GM12878 (cell line): ENCODE results near the gene PPP6R2. TPM values are rescaled to one million over a fixed set of nuclear protein-coding genes. Genes with fewer than 3 reads are reported as not detected.

ENCODE experiments used
- ATAC-seq: fragments of 200-7000 bp; cut with Tn5 transposase; 3 replicates; pipeline ENCODE4 v1.9.1; 2020; ENCODE audit warnings: mild to moderate bottlenecking, moderate library complexity
- BruUV-seq: library from RNA; stranded (reverse); fragments of 400-500 nt; replicated peaks from 2 replicates; lab custom pipeline; 2021; lab: Mats Ljungman, UMichigan
- CTCF ChIA-PET: fragments of 300-600 bp; sonication (Branson Sonifier 250); formaldehyde crosslinking; extraction: SDS; loops from one replicate; lab custom pipeline; 2021; ENCODE audit warnings: inconsistent platforms; lab: Yijun Ruan, JAX
- POLR2A ChIA-PET: fragments of 350-600 bp; formaldehyde crosslinking; extraction: SDS; loops from one replicate; lab custom pipeline; 2021; ENCODE audit warnings: inconsistent platforms; lab: Charles Lee
- RAD21 ChIA-PET: fragments of 300-600 bp; sonication (Branson Sonifier 250); formaldehyde crosslinking; loops from one replicate; lab custom pipeline; 2023; ENCODE audit warnings: antibody characterized with exemption; ENCODE audit not compliant: unreplicated experiment; lab: Charles Lee
- SMC1A ChIA-PET: fragments of 300-600 bp; sonication (Branson Sonifier 250); formaldehyde crosslinking; loops from one replicate; lab custom pipeline; 2023; ENCODE audit not compliant: unreplicated experiment, uncharacterized antibody; lab: Charles Lee
- DNase-seq: peaks from one replicate; pipeline ENCODE4 v3.0.0-alpha.2; 2011; ENCODE audit warnings: low read depth, low spot score
- FAIRE-seq: peaks from 3 replicates; lab custom pipeline; 2011; peaks lifted over from hg19 to GRCh38; lab: Jason Lieb, UNC
- H2AFZ ChIP-seq: 2 replicates; pipeline ENCODE4 v1.6.0; 2011; ENCODE audit warnings: low read depth, low read length, control low read depth; ENCODE audit not compliant: control insufficient read depth
- H3K27ac ChIP-seq: 2 replicates; pipeline ENCODE4 v1.5.1; 2011; ENCODE audit warnings: control low read depth; ENCODE audit not compliant: control insufficient read depth, insufficient read depth
- H3K27me3 ChIP-seq, 2 experiments: replicated peaks in 1 of 2; 2 replicates each; pipeline versions ENCODE4 v1.6.0 to v1.6.1; 2011; ENCODE audit warnings: low read length in 1 of 2; ENCODE audit not compliant: control insufficient read depth in 2 of 2, insufficient read depth in 2 of 2
- H3K36me3 ChIP-seq, 2 experiments: 2 replicates each; pipeline ENCODE4 v1.5.1; 2011; ENCODE audit warnings: low read length in 1 of 2; ENCODE audit not compliant: control insufficient read depth in 2 of 2, insufficient read depth in 2 of 2
- H3K4me1 ChIP-seq: 2 replicates; pipeline ENCODE4 v1.6.1; 2011; ENCODE audit warnings: mild to moderate bottlenecking, low read length, moderate library complexity, mixed read lengths; ENCODE audit not compliant: control insufficient read depth, insufficient read depth
- H3K4me2 ChIP-seq: 2 replicates; pipeline ENCODE4 v1.6.0; 2011; ENCODE audit warnings: control low read depth; ENCODE audit not compliant: control insufficient read depth, insufficient read depth
- H3K4me3 ChIP-seq: fragments of 200-600 bp; sonication (generic); 2 replicates; pipeline ENCODE4 v1.5.1; 2016
- H3K79me2 ChIP-seq: 2 replicates; pipeline ENCODE4 v1.6.0; 2011; ENCODE audit warnings: low read length; ENCODE audit not compliant: control insufficient read depth, insufficient read depth
- H3K9ac ChIP-seq: 2 replicates; pipeline ENCODE4 v1.8.0; 2011; ENCODE audit warnings: low read length, control low read depth, mixed read lengths; ENCODE audit not compliant: control insufficient read depth, insufficient read depth
- H3K9me3 ChIP-seq: replicated peaks from 3 replicates; pipeline ENCODE4 v1.5.1; 2011; ENCODE audit warnings: mild to moderate bottlenecking, low read length; ENCODE audit not compliant: control insufficient read depth, insufficient read depth
- H4K20me1 ChIP-seq: 2 replicates; pipeline ENCODE4 v1.6.0; 2011; ENCODE audit not compliant: control insufficient read depth, insufficient read depth
- CHD2 ChIP-seq: IDR thresholded peaks from 2 replicates; pipeline ENCODE4 v1.6.1; 2011; ENCODE audit warnings: low read depth, low read length, improper control_type of control experiment, borderline replicate concordance
- IRF4 ChIP-seq: IDR thresholded peaks from 2 replicates; pipeline ENCODE4 v1.6.1; 2011; ENCODE audit warnings: low read depth, low read length
- LARP7 ChIP-seq: fragments of 450-650 bp; IDR thresholded peaks from 2 replicates; pipeline ENCODE4 v1.6.1; 2017; ENCODE audit warnings: mild to moderate bottlenecking
- MEF2B ChIP-seq: fragments of 450-650 bp; IDR thresholded peaks from 2 replicates; pipeline ENCODE4 v1.6.1; 2018; ENCODE audit warnings: mild to moderate bottlenecking, moderate library complexity; ENCODE audit not compliant: partially characterized antibody, poor library complexity, severe bottlenecking
- NR2C1 ChIP-seq: fragments of 450-650 bp; IDR thresholded peaks from 2 replicates; pipeline ENCODE4 v1.6.1; 2017; ENCODE audit warnings: antibody characterized with exemption, mild to moderate bottlenecking, moderate library complexity
- PAX8 ChIP-seq: fragments of 450-650 bp; IDR thresholded peaks from 2 replicates; pipeline ENCODE4 v1.6.1; 2017; ENCODE audit warnings: mild to moderate bottlenecking, moderate library complexity
- SP1 ChIP-seq: IDR thresholded peaks from one replicate; pipeline ENCODE4 v1.6.1; 2011; ENCODE audit warnings: low read depth, low read length
- TCF3 ChIP-seq: IDR thresholded peaks from 2 replicates; pipeline ENCODE4 v1.6.1; 2012; ENCODE audit warnings: low read depth, mild to moderate bottlenecking, low read length, borderline replicate concordance; ENCODE audit not compliant: insufficient read depth
- YY1 ChIP-seq: IDR thresholded peaks from 2 replicates; pipeline ENCODE4 v1.6.1; 2011; ENCODE audit warnings: low read depth, mild to moderate bottlenecking, low read length
- WGBS: methylation state at CpG from one replicate; pipeline ENCODE4 v1.1.6; 2016; ENCODE audit warnings: low lambda C conversion rate; ENCODE audit not compliant: insufficient replicate concordance, insufficient coverage; ENCODE audit errors: missing lambda C conversion rate; 5-methylcytosine and 5-hydroxymethylcytosine counted together
- in situ Hi-C: fragments of 300-500 bp; cut with MboI; formaldehyde crosslinking; loops from 9 replicates; pipeline ENCODE4 v1.14.3; 2018; ENCODE audit warnings: mixed read lengths
- intact Hi-C: fragments of 100-400 bp; cut with micrococcal nuclease; formaldehyde crosslinking; loops from one replicate; pipeline ENCODE4 v1.14.2; 2022; ENCODE audit not compliant: unreplicated experiment
- polyA plus RNA-seq, 11 experiments: library from polyadenylated mRNA; depleted of rRNA in 4 of 11; unstranded in 6 of 11; stranded (reverse) in 5 of 11; fragments of >200 nt; fragmentation: Nextera tagmentation in 4 of 11; fragmentation: Illumina TruSeq in 1 of 11; extraction: Ambion mirVana in 4 of 11; extraction: Trizol in 1 of 11; gene quantifications; 1 replicate in 1 of 11; 2 replicates in 10 of 11; pipeline versions ENCODE4 v1.2.1 to v1.2.3, GENCODE V29; 2011 to 2016; ENCODE audit warnings: inconsistent platforms in 2 of 11, missing spikeins in 2 of 11, low read depth in 1 of 11
- total RNA-seq, 4 experiments: library from RNA; depleted of rRNA in 3 of 4; stranded (reverse); fragments of >200 nt in 3 of 4; fragmentation: Illumina TruSeq in 1 of 4; extraction: Trizol in 1 of 4; gene quantifications; 2 replicates each; pipeline versions ENCODE4 v1.2.1 to v1.2.3, GENCODE V29; 2013 to 2021
- TF ChIP-seq, protein P1 (sequence below): fragments of 450-650 bp; conservative IDR thresholded peaks from 2 replicates; pipeline ENCODE4 v1.6.1; 2017; ENCODE audit warnings: mild to moderate bottlenecking, moderate library complexity

PPP6R2 gene
- total and polyA plus RNA-seq, 10 of the 15 experiments (the other 5 are each of a cell fraction or from before 2014, with no cell fraction given): 0.29 to 52.6 (median 25.4) TPM

DNA sequence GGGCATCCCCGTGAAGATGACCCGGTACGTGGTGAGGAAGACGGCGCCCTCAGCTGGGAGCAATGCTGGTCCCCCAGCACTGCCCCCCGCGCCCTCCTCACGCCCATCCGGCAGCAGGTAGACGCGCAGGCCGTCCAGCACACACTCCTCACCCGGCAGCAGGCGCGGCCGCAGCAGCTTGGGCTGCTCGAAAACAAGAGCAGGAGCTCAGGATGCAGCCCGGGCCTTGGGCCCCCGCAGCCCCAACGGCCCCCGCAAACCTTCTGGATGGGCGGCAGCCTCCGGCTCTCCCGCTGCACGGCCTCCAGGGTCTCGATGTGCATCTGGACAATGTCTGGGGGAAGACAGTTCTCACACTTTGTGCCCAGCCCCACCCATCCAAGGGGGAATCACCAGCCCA is 118.4 kb downstream of the PPP6R2 start (continued):
- no peak for TF ChIP-seq MEF2B
- no peak for TF ChIP-seq CHD2
- no peak for TF ChIP-seq SP1

DNA sequence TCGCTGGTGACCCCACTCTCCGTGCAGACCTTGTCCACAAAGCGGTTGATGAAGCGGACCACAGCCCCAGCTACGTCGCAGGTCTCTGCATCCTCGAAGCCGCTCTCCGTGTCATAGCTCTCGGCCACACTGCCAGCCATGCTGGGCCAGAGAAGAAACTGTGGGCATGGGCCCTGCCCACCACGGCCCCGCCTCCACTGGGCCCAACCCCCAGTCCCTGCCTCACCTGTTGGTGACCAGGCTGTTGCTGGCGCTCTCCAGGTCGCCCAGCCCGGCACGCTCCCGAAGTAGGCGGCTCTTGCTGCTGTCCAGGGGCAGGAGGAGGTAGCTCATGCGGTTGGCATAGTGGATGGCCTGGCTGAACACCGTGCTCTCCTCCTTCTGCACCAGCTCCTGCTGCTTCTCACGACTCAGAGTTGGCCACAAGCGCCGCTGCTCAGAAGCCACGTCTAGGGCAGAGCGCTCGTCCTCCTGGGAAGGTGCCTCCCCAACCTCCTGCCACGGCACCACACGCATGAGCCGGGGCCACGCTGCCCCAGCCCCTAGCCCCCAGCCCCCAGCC is 118.9 kb downstream of the PPP6R2 start:
- BruUV-seq: no TSS peak

More for the DNA sequence above, 118.9 kb downstream of the PPP6R2 start:
- SMC1A ChIA-PET: no interaction called here
- H3K4me1 ChIP-seq: no peaks in the 10 kb centered on the region
- H2AFZ ChIP-seq: no peak overlapping the region
- H3K9me3 ChIP-seq: no peaks in the 10 kb centered on the region
- H3K4me2 ChIP-seq: no peak overlapping the region
- DNase-seq: no peak
- no peak overlapping the region for H3K4me3 ChIP-seq
- no peak overlapping the region for H3K27ac ChIP-seq
- H4K20me1 ChIP-seq: no peaks in the 10 kb centered on the region
- RAD21 ChIA-PET: no interaction called here
- CTCF ChIA-PET: no interaction called here
- peaks cover 15 to 64% of the 10 kb centered on the region in 2 experiments for H3K36me3 ChIP-seq
- H3K79me2 ChIP-seq: no peaks in the 10 kb centered on the region
- H3K9ac ChIP-seq: no peak overlapping the region
- no peaks in the 10 kb centered on the region for H3K27me3 ChIP-seq
- no peak for FAIRE-seq
- in situ Hi-C loops: no loop called here
- intact Hi-C loops: no loop called here
- TF ChIP-seq SP1: no peak
- no peak for TF ChIP-seq PAX8
- TF ChIP-seq LARP7: no peak
- TF ChIP-seq TCF3: no peak
- TF ChIP-seq, protein P1, sequence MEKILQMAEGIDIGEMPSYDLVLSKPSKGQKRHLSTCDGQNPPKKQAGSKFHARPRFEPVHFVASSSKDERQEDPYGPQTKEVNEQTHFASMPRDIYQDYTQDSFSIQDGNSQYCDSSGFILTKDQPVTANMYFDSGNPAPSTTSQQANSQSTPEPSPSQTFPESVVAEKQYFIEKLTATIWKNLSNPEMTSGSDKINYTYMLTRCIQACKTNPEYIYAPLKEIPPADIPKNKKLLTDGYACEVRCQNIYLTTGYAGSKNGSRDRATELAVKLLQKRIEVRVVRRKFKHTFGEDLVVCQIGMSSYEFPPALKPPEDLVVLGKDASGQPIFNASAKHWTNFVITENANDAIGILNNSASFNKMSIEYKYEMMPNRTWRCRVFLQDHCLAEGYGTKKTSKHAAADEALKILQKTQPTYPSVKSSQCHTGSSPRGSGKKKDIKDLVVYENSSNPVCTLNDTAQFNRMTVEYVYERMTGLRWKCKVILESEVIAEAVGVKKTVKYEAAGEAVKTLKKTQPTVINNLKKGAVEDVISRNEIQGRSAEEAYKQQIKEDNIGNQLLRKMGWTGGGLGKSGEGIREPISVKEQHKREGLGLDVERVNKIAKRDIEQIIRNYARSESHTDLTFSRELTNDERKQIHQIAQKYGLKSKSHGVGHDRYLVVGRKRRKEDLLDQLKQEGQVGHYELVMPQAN: no peak
- no peak for TF ChIP-seq NR2C1
- TF ChIP-seq YY1: no peak
- no peak for TF ChIP-seq IRF4
- TF ChIP-seq CHD2: no peak
- WGBS: 96% methylated on average over 21 of the region's 30 CpGs
- ATAC-seq: no peak
- POLR2A ChIA-PET: no interaction called here
